Smooth muscle cell (in vitro differentiated cells): ENCODE results near the gene SDF2. TPM values are rescaled to one million over a fixed set of nuclear protein-coding genes. Genes with fewer than 3 reads are reported as not detected.
A peak's percentile ranks its signal among the peaks of the same experiment; 100 is the strongest.

Experiments used
- DNase-seq: peaks from one replicate; lab custom pipeline; 2025; ENCODE audit not compliant: unreplicated experiment; lab: John Stamatoyannopoulos, UW
- H2AFZ ChIP-seq: fragments of 200-600 bp; sonication (generic); 2 replicates; pipeline ENCODE4 v1.6.0; 2016; ENCODE audit warnings: antibody characterized with exemption, low read depth, mild to moderate bottlenecking
- H3F3A ChIP-seq: fragments of 200-600 bp; sonication (generic); 2 replicates; pipeline ENCODE4 v1.6.0; 2017; ENCODE audit warnings: antibody characterized with exemption, low read depth
- H3K27ac ChIP-seq: fragments of 200-600 bp; sonication (generic); 2 replicates; pipeline ENCODE4 v1.5.1; 2016; ENCODE audit warnings: low read depth, mild to moderate bottlenecking
- H3K27me3 ChIP-seq: fragments of 200-600 bp; sonication (generic); 2 replicates; pipeline ENCODE4 v1.6.1; 2016; ENCODE audit warnings: low read depth, mild to moderate bottlenecking
- H3K36me3 ChIP-seq: fragments of 200-600 bp; sonication (generic); 2 replicates; pipeline ENCODE4 v1.5.1; 2016; ENCODE audit warnings: low read depth
- H3K4me1 ChIP-seq: fragments of 200-600 bp; sonication (generic); 2 replicates; pipeline ENCODE4 v1.5.1; 2016; ENCODE audit warnings: low read depth
- H3K4me2 ChIP-seq: fragments of 200-600 bp; sonication (generic); 2 replicates; pipeline ENCODE4 v1.6.0; 2016; ENCODE audit warnings: mild to moderate bottlenecking
- H3K4me3 ChIP-seq: fragments of 200-600 bp; sonication (generic); 2 replicates; pipeline ENCODE4 v1.5.1; 2016; ENCODE audit warnings: mild to moderate bottlenecking
- H3K79me2 ChIP-seq: fragments of 200-600 bp; sonication (generic); 2 replicates; pipeline ENCODE4 v1.6.0; 2016; ENCODE audit warnings: low read depth, mild to moderate bottlenecking
- H3K9ac ChIP-seq: fragments of 200-600 bp; sonication (generic); 2 replicates; pipeline ENCODE4 v1.6.0; 2016; ENCODE audit warnings: low read depth
- H3K9me3 ChIP-seq: fragments of 200-600 bp; sonication (generic); replicated peaks from 2 replicates; pipeline ENCODE4 v1.5.1; 2016; ENCODE audit warnings: low read depth
- H4K20me1 ChIP-seq: fragments of 200-600 bp; sonication (generic); 2 replicates; pipeline ENCODE4 v1.6.0; 2016; ENCODE audit warnings: low read depth
- WGBS: methylation state at CpG from one replicate; pipeline ENCODE4 v1.1.7; 2016; ENCODE audit warnings: low lambda C conversion rate; 5-methylcytosine and 5-hydroxymethylcytosine counted together
- polyA plus RNA-seq: library from polyadenylated mRNA; unstranded; fragments of >200 nt; fragmentation: Nextera tagmentation; extraction: Ambion mirVana; gene quantifications from 2 replicates; pipeline ENCODE4 v1.2.1, GENCODE V29; 2016
- total RNA-seq: library from RNA; depleted of rRNA; stranded (reverse); fragments of >200 nt; gene quantifications from 2 replicates; pipeline ENCODE4 v1.2.3, GENCODE V29; 2014
- TF ChIP-seq, protein P1 (sequence below): fragments of 200-600 bp; sonication (generic); IDR thresholded peaks from 2 replicates; pipeline ENCODE4 v1.5.1; 2017; ENCODE audit warnings: borderline replicate concordance, mild to moderate bottlenecking, antibody characterized with exemption; ENCODE audit not compliant: insufficient read depth, poor library complexity, severe bottlenecking

Gene SDF2
- total and polyA plus RNA-seq, 2 experiments from 2014 or later = 88.6 to 96.5 TPM

GRCh38 chr17:28645576-28645939 is 16.1 kb downstream of the SDF2 start:
- Histone ChIP-seq H3K36me3 (peaks cover 6% of the 10 kb centered on the region), H3K9ac (peak overlapping the region; percentile 71), H3F3A (peaks cover 19% of the 10 kb centered on the region), H3K4me2 (peak overlapping the region; percentile 92), H3K27ac (peak overlapping the region; percentile 44), H4K20me1 (peaks cover 10% of the 10 kb centered on the region), H3K79me2 (peaks cover 26% of the 10 kb centered on the region), H3K4me1 (peaks cover 7% of the 10 kb centered on the region), H2AFZ (peak overlapping the region; percentile 71), H3K9me3 (no peaks in the 10 kb centered on the region), H3K27me3 (no peaks in the 10 kb centered on the region), H3K4me3 (peak overlapping the region; percentile 85)
- TF ChIP-seq, protein P1, sequence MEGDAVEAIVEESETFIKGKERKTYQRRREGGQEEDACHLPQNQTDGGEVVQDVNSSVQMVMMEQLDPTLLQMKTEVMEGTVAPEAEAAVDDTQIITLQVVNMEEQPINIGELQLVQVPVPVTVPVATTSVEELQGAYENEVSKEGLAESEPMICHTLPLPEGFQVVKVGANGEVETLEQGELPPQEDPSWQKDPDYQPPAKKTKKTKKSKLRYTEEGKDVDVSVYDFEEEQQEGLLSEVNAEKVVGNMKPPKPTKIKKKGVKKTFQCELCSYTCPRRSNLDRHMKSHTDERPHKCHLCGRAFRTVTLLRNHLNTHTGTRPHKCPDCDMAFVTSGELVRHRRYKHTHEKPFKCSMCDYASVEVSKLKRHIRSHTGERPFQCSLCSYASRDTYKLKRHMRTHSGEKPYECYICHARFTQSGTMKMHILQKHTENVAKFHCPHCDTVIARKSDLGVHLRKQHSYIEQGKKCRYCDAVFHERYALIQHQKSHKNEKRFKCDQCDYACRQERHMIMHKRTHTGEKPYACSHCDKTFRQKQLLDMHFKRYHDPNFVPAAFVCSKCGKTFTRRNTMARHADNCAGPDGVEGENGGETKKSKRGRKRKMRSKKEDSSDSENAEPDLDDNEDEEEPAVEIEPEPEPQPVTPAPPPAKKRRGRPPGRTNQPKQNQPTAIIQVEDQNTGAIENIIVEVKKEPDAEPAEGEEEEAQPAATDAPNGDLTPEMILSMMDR = no peak
- 76% methylated on average over 8 of the region's 8 CpGs for WGBS
- DNase-seq = no peak

GRCh38 chr17:28644787-28645575 is 16.7 kb downstream of the SDF2 start, which contains the start of gene BLTP2:
Gene BLTP2, minus strand, starts transcription at chr17:28645158. Its CDS starts 102 bp downstream, at chr17:28645056.
- peak; percentile 77 for DNase-seq
- Histone ChIP-seq H3K4me2 (peak within 1 kb of the TSS; percentile 92), H3K4me3 (peak within 1 kb of the TSS; percentile 85), H2AFZ (peak within 1 kb of the TSS; percentile 71), H3K9me3 (no peaks in the 10 kb centered on the region), H3K4me1 (peaks cover 7% of the 10 kb centered on the region), H4K20me1 (peaks cover 10% of the 10 kb centered on the region), H3F3A (peaks cover 19% of the 10 kb centered on the region), H3K27me3 (no peaks in the 10 kb centered on the region), H3K9ac (peak within 1 kb of the TSS; percentile 73), H3K36me3 (peaks cover 6% of the 10 kb centered on the region), H3K79me2 (peaks cover 26% of the 10 kb centered on the region), H3K27ac (peak within 1 kb of the TSS; percentile 44)
- WGBS = 3% methylated on average over 28 of the region's 89 CpGs
- TF ChIP-seq, protein P1 = no peak

DNA sequence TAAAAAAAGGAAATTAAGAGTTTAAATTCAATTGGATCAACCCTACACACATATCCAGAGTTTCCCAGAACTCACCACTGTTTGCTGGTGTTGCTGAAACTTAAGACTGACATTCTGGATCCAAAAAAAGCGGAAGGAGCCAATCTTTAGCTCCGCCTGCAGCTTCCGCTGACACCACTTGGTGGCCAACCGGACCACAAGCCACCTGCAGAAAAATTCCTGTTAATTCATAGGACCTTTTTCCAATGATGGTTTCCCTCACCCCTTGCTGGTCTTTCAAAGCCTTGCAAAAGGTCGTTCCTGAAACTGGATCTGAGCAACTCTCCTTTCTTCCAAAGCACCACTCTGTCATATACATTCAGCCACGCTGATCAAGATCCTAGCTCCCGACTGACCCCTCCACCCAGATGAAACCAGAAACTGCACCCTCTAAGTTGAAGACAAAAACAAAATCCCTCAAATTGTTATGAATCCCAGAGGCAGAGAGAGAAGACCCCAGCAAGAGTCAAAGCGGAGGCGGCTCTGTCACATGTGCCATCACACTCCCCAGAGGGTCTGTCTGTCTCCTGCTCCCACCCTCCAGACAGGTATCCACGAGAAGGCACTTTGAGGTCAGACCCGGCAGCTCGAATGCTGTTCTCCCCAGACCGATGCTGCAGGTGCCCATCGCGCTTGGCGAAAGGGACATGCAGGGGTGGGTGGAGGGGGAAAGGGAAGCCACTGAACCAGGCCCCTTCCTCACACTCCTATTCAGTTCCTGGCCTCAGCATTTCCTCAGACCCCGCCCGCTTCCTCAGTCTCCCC is 17.5 kb downstream of the SDF2 start:
- H3K9me3 ChIP-seq = no peaks in the 10 kb centered on the region
- H3K27ac ChIP-seq = no peak overlapping the region
- H4K20me1 ChIP-seq = peaks cover 10% of the 10 kb centered on the region
- H3K79me2 ChIP-seq = peaks cover 26% of the 10 kb centered on the region
- peak overlapping the region; percentile 59 for H2AFZ ChIP-seq
- 3% methylated on average over 16 of the region's 18 CpGs for WGBS
- H3K4me3 ChIP-seq = peak overlapping the region; percentile 85
- H3K36me3 ChIP-seq = peaks cover 7% of the 10 kb centered on the region
- H3K27me3 ChIP-seq = no peaks in the 10 kb centered on the region
- peaks cover 7% of the 10 kb centered on the region for H3K4me1 ChIP-seq
- H3K4me2 ChIP-seq = peak overlapping the region; percentile 92
- DNase-seq = no peak
- peaks cover 19% of the 10 kb centered on the region for H3F3A ChIP-seq
- peak overlapping the region; percentile 73 for H3K9ac ChIP-seq
- TF ChIP-seq, protein P1 = peak; percentile 39
